ENCODE data around the gene MRPL47.
A peak's percentile ranks its signal among the peaks of the same experiment; 100 is the strongest.

Gene MRPL47

GRCh38 chr3:179604321-179605078 lies at the start of gene MRPL47, which contains the start of gene NDUFB5:
MRPL47 (minus strand) TSS chr3:179604638; CDS start chr3:179604624, 14 bp downstream.
NDUFB5 (plus strand) TSS chr3:179604794; CDS start chr3:179604816, 22 bp downstream.
- TF ChIP-seq CTCF (IDR thresholded peaks at IDR 0.05; ENCODE audit: low read depth, low read length) (no peak), EZH2phosphoT487 (IDR thresholded peaks at IDR 0.05; ENCODE audit: low read depth) (no peak)
- Histone ChIP-seq H3K4me2 (ENCODE audit: low read length) (peak within 1 kb of the TSS; percentile 90), H4K20me1 (ENCODE audit: insufficient read depth, low read length) (no peaks in the 10 kb centered on the region), H3K27me3 (ENCODE audit: low read depth, low read length) (no peaks in the 10 kb centered on the region), H3K4me1 (ENCODE audit: low read length) (peaks cover 37% of the 10 kb centered on the region), H3K79me2 (ENCODE audit: low read length) (peaks cover 48% of the 10 kb centered on the region), H3K27ac (ENCODE audit: low read length) (peak within 1 kb of the TSS; percentile 64), H3K36me3 (replicated peaks; ENCODE audit: low read depth, low read length) (peaks cover 8% of the 10 kb centered on the region), H3K9ac (ENCODE audit: low read length) (peak within 1 kb of the TSS; percentile 89), H2AFZ (ENCODE audit: low read depth, low read length) (peak within 1 kb of the TSS; percentile 93), H3K4me3 (ENCODE audit: low read length) (peak within 1 kb of the TSS; percentile 86), H3K9me3 (ENCODE audit: insufficient read depth, low read length) (no peaks in the 10 kb centered on the region)

- Histone ChIP-seq H3K4me1 (ENCODE audit: low read length) (peaks cover 24% of the 10 kb centered on the region), H4K20me1 (ENCODE audit: insufficient read depth, low read length) (peaks cover 20% of the 10 kb centered on the region), H3K36me3 (replicated peaks; ENCODE audit: low read depth, low read length) (peaks cover 9% of the 10 kb centered on the region), H3K4me3 (ENCODE audit: low read length) (peak overlapping the region; percentile 88), H3K27ac (ENCODE audit: low read length) (peak overlapping the region; percentile 87), H3K9ac (ENCODE audit: low read length) (peak overlapping the region; percentile 76), H3K79me2 (ENCODE audit: low read length) (peaks cover 51% of the 10 kb centered on the region), H2AFZ (ENCODE audit: low read depth, low read length) (peak overlapping the region; percentile 76; the same call in 1 of the 2 replicates), H3K27me3 (ENCODE audit: low read depth, low read length) (no peaks in the 10 kb centered on the region), H3K9me3 (ENCODE audit: insufficient read depth, low read length) (no peaks in the 10 kb centered on the region), H3K4me2 (ENCODE audit: low read length) (peak overlapping the region; percentile 77)
- TF ChIP-seq EZH2phosphoT487 (IDR thresholded peaks at IDR 0.05; ENCODE audit: low read depth), result no peak
- TF ChIP-seq CTCF (IDR thresholded peaks at IDR 0.05; ENCODE audit: low read depth, low read length), result no peak
Observed at GRCh38 chr3:179653096-179653797, 48.8 kb upstream of the MRPL47 start.

GRCh38 chr3:179652447-179653095 lies 48.1 kb upstream of the MRPL47 start, which contains the start of gene USP13:
USP13 (plus strand) TSS chr3:179653040; CDS start chr3:179653226, 186 bp downstream.
- Histone ChIP-seq H3K36me3 (replicated peaks; ENCODE audit: low read depth, low read length) (peaks cover 9% of the 10 kb centered on the region), H3K4me2 (ENCODE audit: low read length) (peak within 1 kb of the TSS; percentile 77), H3K27ac (ENCODE audit: low read length) (peak within 1 kb of the TSS; percentile 87), H3K9ac (ENCODE audit: low read length) (peak within 1 kb of the TSS; percentile 76), H3K9me3 (ENCODE audit: insufficient read depth, low read length) (no peaks in the 10 kb centered on the region), H3K4me3 (ENCODE audit: low read length) (peak within 1 kb of the TSS; percentile 88), H3K4me1 (ENCODE audit: low read length) (peaks cover 24% of the 10 kb centered on the region), H3K27me3 (ENCODE audit: low read depth, low read length) (no peaks in the 10 kb centered on the region), H2AFZ (ENCODE audit: low read depth, low read length) (peak within 1 kb of the TSS; percentile 82), H3K79me2 (ENCODE audit: low read length) (peaks cover 44% of the 10 kb centered on the region), H4K20me1 (ENCODE audit: insufficient read depth, low read length) (peaks cover 18% of the 10 kb centered on the region)
- TF ChIP-seq CTCF (IDR thresholded peaks at IDR 0.05; ENCODE audit: low read depth, low read length) (no peak; the same call in 1 of the 2 replicates), EZH2phosphoT487 (IDR thresholded peaks at IDR 0.05; ENCODE audit: low read depth) (no peak)
